Measurements from ENCODE around the gene EPHB6. TPM values are rescaled to one million over a fixed set of nuclear protein-coding genes. Genes with fewer than 3 reads are reported as not detected.

EPHB6 gene
- total and polyA plus RNA-seq, 8 donors = 23.8 to 165 (median 28.8) TPM

DNA sequence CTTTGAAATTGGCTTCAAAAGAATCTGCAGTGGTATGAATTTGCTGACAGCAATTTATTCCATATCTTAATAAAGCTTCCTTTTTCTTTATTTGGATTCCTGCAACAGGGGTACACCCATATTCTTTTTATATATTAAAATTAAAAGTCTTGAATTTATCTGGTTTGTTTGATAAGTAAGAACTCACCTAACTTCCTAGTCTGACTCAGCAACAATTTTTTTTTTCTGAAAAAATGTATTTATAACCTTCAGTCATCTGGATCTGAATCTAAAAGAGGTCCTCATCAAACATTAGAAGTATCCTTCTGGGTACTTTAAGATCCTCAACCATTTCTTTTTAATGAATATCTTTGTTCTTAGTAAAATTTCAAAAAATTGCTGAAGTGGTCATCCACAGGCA, 4.5 kb downstream of the EPHB6 start:
- TF ChIP-seq, protein P1, sequence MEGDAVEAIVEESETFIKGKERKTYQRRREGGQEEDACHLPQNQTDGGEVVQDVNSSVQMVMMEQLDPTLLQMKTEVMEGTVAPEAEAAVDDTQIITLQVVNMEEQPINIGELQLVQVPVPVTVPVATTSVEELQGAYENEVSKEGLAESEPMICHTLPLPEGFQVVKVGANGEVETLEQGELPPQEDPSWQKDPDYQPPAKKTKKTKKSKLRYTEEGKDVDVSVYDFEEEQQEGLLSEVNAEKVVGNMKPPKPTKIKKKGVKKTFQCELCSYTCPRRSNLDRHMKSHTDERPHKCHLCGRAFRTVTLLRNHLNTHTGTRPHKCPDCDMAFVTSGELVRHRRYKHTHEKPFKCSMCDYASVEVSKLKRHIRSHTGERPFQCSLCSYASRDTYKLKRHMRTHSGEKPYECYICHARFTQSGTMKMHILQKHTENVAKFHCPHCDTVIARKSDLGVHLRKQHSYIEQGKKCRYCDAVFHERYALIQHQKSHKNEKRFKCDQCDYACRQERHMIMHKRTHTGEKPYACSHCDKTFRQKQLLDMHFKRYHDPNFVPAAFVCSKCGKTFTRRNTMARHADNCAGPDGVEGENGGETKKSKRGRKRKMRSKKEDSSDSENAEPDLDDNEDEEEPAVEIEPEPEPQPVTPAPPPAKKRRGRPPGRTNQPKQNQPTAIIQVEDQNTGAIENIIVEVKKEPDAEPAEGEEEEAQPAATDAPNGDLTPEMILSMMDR (IDR thresholded peaks at IDR 0.05) = no peak
- H3K4me1 ChIP-seq = peaks cover 0 to 7% (median 0%) of the 10 kb centered on the region in 3 donors
- no peak for DNase-seq
- no peaks in the 10 kb centered on the region for H3K27me3 ChIP-seq
- no peaks in the 10 kb centered on the region for H3K9me3 ChIP-seq
- peaks cover 0 to 4% (median 0%) of the 10 kb centered on the region in 3 donors for H3K36me3 ChIP-seq
- no peak overlapping the region for H3K4me3 ChIP-seq
- no peak for ATAC-seq
- intact Hi-C loops (cut with DNase I) = no loop called here
- no peak overlapping the region for H3K27ac ChIP-seq
- FAIRE-seq = no peak

DNA sequence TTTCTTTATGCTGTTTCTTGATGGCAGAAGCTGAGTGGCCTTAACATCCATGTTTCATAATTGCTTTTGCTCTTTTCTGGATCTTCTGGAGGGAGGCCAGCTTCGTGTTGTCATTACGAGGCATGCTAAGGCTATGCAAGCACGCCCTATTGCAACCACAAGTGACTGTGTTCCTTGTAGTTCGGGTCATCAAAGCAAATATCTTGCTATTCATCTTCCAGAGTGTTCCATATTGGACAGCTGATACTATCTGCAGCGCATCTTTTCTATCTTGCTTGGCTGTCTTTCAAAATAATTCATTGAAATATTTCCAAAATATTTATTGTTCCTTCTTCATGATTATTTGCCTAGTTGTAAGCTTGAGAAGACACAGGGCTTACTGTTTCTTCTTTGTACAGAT, 5.0 kb downstream of the EPHB6 start:
- Histone ChIP-seq H3K9me3 (no peaks in the 10 kb centered on the region), H3K36me3 (peaks cover 0 to 4% (median 0%) of the 10 kb centered on the region in 3 donors), H3K4me1 (peaks cover 0 to 7% (median 0%) of the 10 kb centered on the region in 3 donors), H3K27me3 (no peaks in the 10 kb centered on the region), H3K4me3 (no peak overlapping the region), H3K27ac (no peak overlapping the region)
- no peak for FAIRE-seq
- no peak for DNase-seq
- WGBS, 2 donors = 39 to 48% methylated on average over 5 of the region's 5 CpGs
- TF ChIP-seq, protein P1 (IDR thresholded peaks at IDR 0.05) = no peak
- intact Hi-C loops (cut with DNase I) = no loop called here
- no peak for ATAC-seq

GRCh38 chr7:142860968-142861367, 6.1 kb downstream of the EPHB6 start:
- no peak for FAIRE-seq
- peaks cover 0 to 7% (median 0%) of the 10 kb centered on the region in 3 donors for H3K4me1 ChIP-seq
- no peaks in the 10 kb centered on the region for H3K9me3 ChIP-seq
- no peaks in the 10 kb centered on the region for H3K27me3 ChIP-seq
- no peak for ATAC-seq
- 70% methylated on average over 3 of the region's 3 CpGs for WGBS, 2 donors
- H3K27ac ChIP-seq = no peak overlapping the region
- intact Hi-C loops (cut with DNase I) = no loop called here
- no peak for DNase-seq
- H3K36me3 ChIP-seq = peaks cover 0 to 4% (median 0%) of the 10 kb centered on the region in 3 donors
- no peak overlapping the region for H3K4me3 ChIP-seq
- TF ChIP-seq, protein P1 (IDR thresholded peaks at IDR 0.05) = no peak

- Histone ChIP-seq H3K4me1 (peaks cover 0 to 7% (median 0%) of the 10 kb centered on the region in 3 donors), H3K27ac (no peak overlapping the region), H3K9me3 (no peaks in the 10 kb centered on the region), H3K27me3 (no peaks in the 10 kb centered on the region), H3K36me3 (peaks cover 0 to 4% (median 0%) of the 10 kb centered on the region in 3 donors), H3K4me3 (no peak overlapping the region)
- TF ChIP-seq, protein P1 (IDR thresholded peaks at IDR 0.05) = no peak
- ATAC-seq (no peak), FAIRE-seq (no peak), DNase-seq (no peak)
- intact Hi-C loops (cut with DNase I) = no loop called here
- whole genome bisulfite sequencing, 2 donors = 89 to 95% methylated on average over 4 of the region's 4 CpGs
Measured at GRCh38 chr7:142862351-142862750, 7.5 kb downstream of the EPHB6 start.

GRCh38 chr7:142862786-142863400, 8.0 kb downstream of the EPHB6 start:
- H3K9me3 ChIP-seq = no peaks in the 10 kb centered on the region
- WGBS, 2 donors = 73 to 83% methylated on average over 7 of the region's 7 CpGs
- no peak overlapping the region for H3K4me3 ChIP-seq
- intact Hi-C loops (cut with DNase I) = no loop called here
- H3K36me3 ChIP-seq = peaks cover 0 to 4% (median 0%) of the 10 kb centered on the region in 3 donors
- H3K27ac ChIP-seq = no peak overlapping the region
- DNase-seq = no peak
- H3K4me1 ChIP-seq = peaks cover 0 to 7% (median 0%) of the 10 kb centered on the region in 3 donors
- no peak for FAIRE-seq
- no peaks in the 10 kb centered on the region for H3K27me3 ChIP-seq
- TF ChIP-seq, protein P1 (IDR thresholded peaks at IDR 0.05) = no peak
- no peak for ATAC-seq

Measured in pancreas (tissue), 10 donors.